ENCODE results near the gene COX11. TPM values are rescaled to one million over a fixed set of nuclear protein-coding genes. Genes with fewer than 3 reads are reported as not detected.

COX11 gene
- total and polyA plus RNA-seq, 5 donors: 39.1 to 59.2 (median 50.3) TPM

GRCh38 chr17:54967621-54968261 lies 713 bp downstream of the COX11 start:
- Histone ChIP-seq H3K9me3 (ENCODE audit: control insufficient read depth, low read length) (no peaks in the 10 kb centered on the region), H3K27me3 (ENCODE audit: control insufficient read depth, insufficient read depth) (no peaks in the 10 kb centered on the region), H3K27ac (ENCODE audit: low read length) (peak overlapping the region; percentile 75), H3K4me1 (ENCODE audit: control insufficient read depth, insufficient read depth, low read length) (no peaks in the 10 kb centered on the region), H3K4me3 (ENCODE audit: low read length) (peak overlapping the region; percentile 84)
- intact Hi-C loops (cut with DNase I): no loop called here
- ATAC-seq (peak in 1 of 2 donors; percentile 5), DNase-seq (no peak)
- under 1% methylated on average over 21 of the region's 21 CpGs for WGBS

GRCh38 chr17:54956791-54957190 lies 11.7 kb downstream of the COX11 start:
- no peaks in the 10 kb centered on the region for H3K9me3 ChIP-seq (ENCODE audit: control insufficient read depth, low read length)
- no peak overlapping the region for H3K4me3 ChIP-seq (ENCODE audit: low read length)
- H3K27me3 ChIP-seq (ENCODE audit: control insufficient read depth, insufficient read depth): no peaks in the 10 kb centered on the region
- ATAC-seq (no peak), DNase-seq (no peak)
- whole genome bisulfite sequencing: 77% methylated on average over 3 of the region's 3 CpGs
- H3K27ac ChIP-seq (ENCODE audit: low read length): no peak overlapping the region
- H3K4me1 ChIP-seq (ENCODE audit: control insufficient read depth, insufficient read depth, low read length): no peaks in the 10 kb centered on the region
- intact Hi-C loops (cut with DNase I): no loop called here

- intact Hi-C loops (cut with DNase I): no loop called here
- WGBS: 73% methylated on average over 4 of the region's 4 CpGs
- Histone ChIP-seq H3K27me3 (ENCODE audit: control insufficient read depth, insufficient read depth) (no peaks in the 10 kb centered on the region), H3K4me1 (ENCODE audit: control insufficient read depth, insufficient read depth, low read length) (no peaks in the 10 kb centered on the region), H3K9me3 (ENCODE audit: control insufficient read depth, low read length) (no peaks in the 10 kb centered on the region), H3K4me3 (ENCODE audit: low read length) (no peak overlapping the region), H3K27ac (ENCODE audit: low read length) (no peak overlapping the region)
- ATAC-seq (no peak), DNase-seq (no peak)
These were observed 17.2 kb downstream of the COX11 start for GRCh38 chr17:54951286-54951685.

DNA sequence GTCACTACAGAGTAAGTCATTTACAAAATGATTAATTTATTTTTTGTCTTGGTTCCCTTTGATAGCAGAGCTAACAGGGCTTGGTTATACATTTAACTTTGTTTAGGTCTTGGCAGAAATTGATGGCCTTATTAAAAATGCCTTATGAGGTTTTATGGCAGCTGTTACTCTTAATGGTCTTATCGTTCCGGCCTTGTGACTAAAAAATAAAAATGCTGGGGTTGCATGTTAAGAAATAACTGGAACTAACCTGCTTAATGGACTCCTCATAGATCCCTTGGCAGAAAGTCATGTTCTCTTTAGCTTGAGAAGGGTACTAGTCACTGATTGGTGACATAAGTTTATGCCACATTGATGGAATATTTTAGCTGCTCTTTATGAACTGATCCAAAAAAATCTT lies 18.3 kb downstream of the COX11 start:
- DNase-seq (no peak), ATAC-seq (no peak)
- no peaks in the 10 kb centered on the region for H3K9me3 ChIP-seq (ENCODE audit: control insufficient read depth, low read length)
- 86% methylated on average over 2 of the region's 2 CpGs for WGBS
- no peaks in the 10 kb centered on the region for H3K27me3 ChIP-seq (ENCODE audit: control insufficient read depth, insufficient read depth)
- no peak overlapping the region for H3K27ac ChIP-seq (ENCODE audit: low read length)
- no peak overlapping the region for H3K4me3 ChIP-seq (ENCODE audit: low read length)
- no peaks in the 10 kb centered on the region for H3K4me1 ChIP-seq (ENCODE audit: control insufficient read depth, insufficient read depth, low read length)
- intact Hi-C loops (cut with DNase I): no loop called here

GRCh38 chr17:54948380-54948779 lies 20.1 kb downstream of the COX11 start:
- Histone ChIP-seq H3K27me3 (ENCODE audit: control insufficient read depth, insufficient read depth) (no peaks in the 10 kb centered on the region), H3K4me1 (ENCODE audit: control insufficient read depth, insufficient read depth, low read length) (no peaks in the 10 kb centered on the region), H3K27ac (ENCODE audit: low read length) (no peak overlapping the region), H3K4me3 (ENCODE audit: low read length) (no peak overlapping the region), H3K9me3 (ENCODE audit: control insufficient read depth, low read length) (no peaks in the 10 kb centered on the region)
- 66% methylated on average over 5 of the region's 5 CpGs for WGBS
- DNase-seq: no peak
- ATAC-seq: no peak
- intact Hi-C loops (cut with DNase I): no loop called here

DNA sequence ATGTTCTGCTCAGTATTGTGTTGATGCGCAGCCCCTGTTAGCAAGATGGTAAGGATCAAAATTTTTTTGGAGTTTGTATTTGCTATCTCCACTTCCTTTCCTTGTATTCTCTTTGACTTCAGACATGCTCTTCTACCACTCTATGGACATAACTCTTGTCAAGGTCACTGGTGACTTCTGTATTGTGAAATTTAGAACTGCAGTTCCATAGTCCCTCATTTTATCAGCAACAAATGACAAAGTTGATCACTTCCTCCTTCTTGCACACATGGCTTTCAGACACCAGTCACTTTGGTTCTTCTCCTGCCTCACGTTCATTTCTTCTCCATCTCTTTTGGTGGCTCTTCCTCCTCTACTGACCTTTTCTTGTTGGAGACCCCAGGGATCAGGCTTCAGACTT lies 21.1 kb downstream of the COX11 start:
- H3K27ac ChIP-seq (ENCODE audit: low read length): no peak overlapping the region
- H3K4me1 ChIP-seq (ENCODE audit: control insufficient read depth, insufficient read depth, low read length): no peaks in the 10 kb centered on the region
- intact Hi-C loops (cut with DNase I): no loop called here
- DNase-seq (no peak), ATAC-seq (no peak)
- 89% methylated on average over 2 of the region's 2 CpGs for WGBS
- H3K4me3 ChIP-seq (ENCODE audit: low read length): no peak overlapping the region
- no peaks in the 10 kb centered on the region for H3K9me3 ChIP-seq (ENCODE audit: control insufficient read depth, low read length)
- H3K27me3 ChIP-seq (ENCODE audit: control insufficient read depth, insufficient read depth): no peaks in the 10 kb centered on the region

DNA sequence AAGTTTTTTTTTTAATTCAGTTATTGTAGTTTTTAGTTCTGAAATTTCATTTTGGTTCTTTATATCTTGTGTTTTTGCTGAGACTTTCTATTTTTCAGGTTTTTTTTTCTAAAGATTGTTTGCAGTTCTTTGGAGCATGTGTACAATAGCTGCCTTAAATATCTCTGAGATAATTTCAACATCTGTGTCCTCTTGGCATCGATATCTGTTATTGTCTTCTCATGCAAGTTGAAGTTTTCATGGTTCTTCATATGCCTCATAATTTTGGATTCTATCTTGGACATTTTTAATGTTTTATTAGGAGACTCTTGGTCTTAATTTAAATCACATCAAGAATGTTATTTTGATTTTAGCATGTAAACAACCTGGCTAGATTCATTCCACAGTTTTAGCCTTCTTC lies 22.8 kb downstream of the COX11 start:
- 80% methylated on average over 1 of the region's 1 CpG for WGBS
- Histone ChIP-seq H3K27me3 (ENCODE audit: control insufficient read depth, insufficient read depth) (no peaks in the 10 kb centered on the region), H3K4me1 (ENCODE audit: control insufficient read depth, insufficient read depth, low read length) (no peaks in the 10 kb centered on the region), H3K4me3 (ENCODE audit: low read length) (no peak overlapping the region), H3K9me3 (ENCODE audit: control insufficient read depth, low read length) (no peaks in the 10 kb centered on the region), H3K27ac (ENCODE audit: low read length) (no peak overlapping the region)
- ATAC-seq: no peak
- no peak for DNase-seq
- intact Hi-C loops (cut with DNase I): no loop called here

DNA sequence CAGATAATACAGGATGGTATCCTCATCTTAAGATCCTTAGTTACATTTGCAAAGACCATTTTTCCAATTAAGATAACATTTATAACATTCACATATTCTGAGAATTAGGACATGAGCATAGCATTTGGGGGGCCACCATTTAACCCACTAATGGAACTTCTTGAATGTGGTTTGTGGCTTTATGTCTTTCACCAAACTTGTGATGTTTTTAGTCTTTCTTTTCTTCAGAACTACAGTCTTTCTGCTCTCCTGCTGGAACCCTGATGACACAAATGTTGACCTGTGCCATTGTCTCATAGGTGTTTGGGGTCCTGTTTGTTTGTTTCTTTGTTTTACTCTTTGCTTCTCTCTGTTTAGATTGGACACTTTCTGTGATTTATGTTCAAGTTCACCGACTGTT lies 23.2 kb downstream of the COX11 start:
- intact Hi-C loops (cut with DNase I): no loop called here
- Histone ChIP-seq H3K27me3 (ENCODE audit: control insufficient read depth, insufficient read depth) (no peaks in the 10 kb centered on the region), H3K4me1 (ENCODE audit: control insufficient read depth, insufficient read depth, low read length) (no peaks in the 10 kb centered on the region), H3K27ac (ENCODE audit: low read length) (no peak overlapping the region), H3K9me3 (ENCODE audit: control insufficient read depth, low read length) (no peaks in the 10 kb centered on the region), H3K4me3 (ENCODE audit: low read length) (no peak overlapping the region)
- no peak for ATAC-seq
- WGBS: 63% methylated on average over 1 of the region's 1 CpG
- DNase-seq: no peak

- no peak for DNase-seq
- intact Hi-C loops (cut with DNase I): no loop called here
- ATAC-seq: no peak
These were observed 23.7 kb downstream of the COX11 start for GRCh38 chr17:54944796-54945195.

DNA sequence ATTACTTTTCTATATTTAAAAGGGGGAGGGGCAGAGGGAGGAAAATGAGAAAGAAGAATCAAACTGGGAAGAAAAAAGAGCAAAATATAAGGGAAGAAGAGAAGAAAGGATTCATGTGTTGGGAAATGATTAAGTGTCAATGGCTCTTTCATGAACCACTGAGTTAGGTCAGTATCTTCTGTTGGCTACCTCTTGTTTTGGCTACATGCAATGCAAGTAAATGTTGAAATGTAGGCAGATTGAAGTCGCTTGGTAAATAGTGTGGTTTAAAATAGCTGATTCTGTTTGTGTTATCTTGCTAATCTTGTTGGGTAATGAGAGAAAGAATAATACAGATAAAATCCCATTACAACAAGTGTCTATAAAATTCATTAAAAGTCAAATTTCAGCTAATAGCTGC lies 27.2 kb downstream of the COX11 start:
- Histone ChIP-seq H3K27me3 (ENCODE audit: control insufficient read depth, insufficient read depth) (no peaks in the 10 kb centered on the region), H3K9me3 (ENCODE audit: control insufficient read depth, low read length) (no peaks in the 10 kb centered on the region), H3K4me1 (ENCODE audit: control insufficient read depth, insufficient read depth, low read length) (no peaks in the 10 kb centered on the region), H3K27ac (ENCODE audit: low read length) (no peak overlapping the region), H3K4me3 (ENCODE audit: low read length) (no peak overlapping the region)
- ATAC-seq: no peak
- 86% methylated on average over 1 of the region's 1 CpG for WGBS
- intact Hi-C loops (cut with DNase I): no loop called here
- no peak for DNase-seq

More at GRCh38 chr17:54944796-54945195, 23.7 kb downstream of the COX11 start:
- Histone ChIP-seq H3K4me1 (ENCODE audit: control insufficient read depth, insufficient read depth, low read length) (no peaks in the 10 kb centered on the region), H3K27me3 (ENCODE audit: control insufficient read depth, insufficient read depth) (no peaks in the 10 kb centered on the region), H3K9me3 (ENCODE audit: control insufficient read depth, low read length) (no peaks in the 10 kb centered on the region), H3K4me3 (ENCODE audit: low read length) (no peak overlapping the region), H3K27ac (ENCODE audit: low read length) (no peak overlapping the region)
- 70% methylated on average over 1 of the region's 1 CpG for WGBS

GRCh38 chr17:54937426-54937825 lies 31.0 kb downstream of the COX11 start:
- WGBS: 98% methylated on average over 1 of the region's 1 CpG
- Histone ChIP-seq H3K4me1 (ENCODE audit: control insufficient read depth, insufficient read depth, low read length) (no peaks in the 10 kb centered on the region), H3K27me3 (ENCODE audit: control insufficient read depth, insufficient read depth) (no peaks in the 10 kb centered on the region), H3K9me3 (ENCODE audit: control insufficient read depth, low read length) (no peaks in the 10 kb centered on the region), H3K4me3 (ENCODE audit: low read length) (no peak overlapping the region), H3K27ac (ENCODE audit: low read length) (no peak overlapping the region)
- intact Hi-C loops (cut with DNase I): no loop called here
- ATAC-seq (no peak), DNase-seq (no peak)

DNA sequence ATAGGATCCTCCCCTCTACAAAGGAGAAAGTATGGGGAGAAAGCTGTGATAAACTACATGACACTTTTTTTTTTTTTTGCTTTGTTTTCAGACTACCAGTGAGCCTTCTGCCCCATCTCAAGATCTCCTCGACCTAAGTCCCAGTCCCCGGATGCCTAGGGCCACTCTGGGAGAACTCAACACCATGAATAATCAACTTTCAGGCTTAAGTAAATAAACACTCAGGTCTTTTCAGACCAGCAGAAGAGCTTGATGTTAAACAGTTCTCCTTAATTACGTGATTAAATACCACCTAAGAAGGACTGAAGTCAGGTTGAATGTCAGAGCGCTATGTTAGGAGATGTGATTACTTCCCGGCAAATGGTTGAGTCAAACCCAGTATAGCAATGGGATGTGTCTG lies 31.4 kb downstream of the COX11 start:
- DNase-seq: no peak
- Histone ChIP-seq H3K27ac (ENCODE audit: low read length) (no peak overlapping the region), H3K4me3 (ENCODE audit: low read length) (no peak overlapping the region), H3K9me3 (ENCODE audit: control insufficient read depth, low read length) (no peaks in the 10 kb centered on the region), H3K4me1 (ENCODE audit: control insufficient read depth, insufficient read depth, low read length) (no peaks in the 10 kb centered on the region), H3K27me3 (ENCODE audit: control insufficient read depth, insufficient read depth) (no peaks in the 10 kb centered on the region)
- ATAC-seq: no peak
- intact Hi-C loops (cut with DNase I): no loop called here
- 55% methylated on average over 5 of the region's 5 CpGs for WGBS
